Measurements from ENCODE around the gene COMMD8.

- no peak for TF ChIP-seq EZH2 (IDR thresholded peaks at IDR 0.05; ENCODE audit: low read depth)
- TF ChIP-seq, protein P1, sequence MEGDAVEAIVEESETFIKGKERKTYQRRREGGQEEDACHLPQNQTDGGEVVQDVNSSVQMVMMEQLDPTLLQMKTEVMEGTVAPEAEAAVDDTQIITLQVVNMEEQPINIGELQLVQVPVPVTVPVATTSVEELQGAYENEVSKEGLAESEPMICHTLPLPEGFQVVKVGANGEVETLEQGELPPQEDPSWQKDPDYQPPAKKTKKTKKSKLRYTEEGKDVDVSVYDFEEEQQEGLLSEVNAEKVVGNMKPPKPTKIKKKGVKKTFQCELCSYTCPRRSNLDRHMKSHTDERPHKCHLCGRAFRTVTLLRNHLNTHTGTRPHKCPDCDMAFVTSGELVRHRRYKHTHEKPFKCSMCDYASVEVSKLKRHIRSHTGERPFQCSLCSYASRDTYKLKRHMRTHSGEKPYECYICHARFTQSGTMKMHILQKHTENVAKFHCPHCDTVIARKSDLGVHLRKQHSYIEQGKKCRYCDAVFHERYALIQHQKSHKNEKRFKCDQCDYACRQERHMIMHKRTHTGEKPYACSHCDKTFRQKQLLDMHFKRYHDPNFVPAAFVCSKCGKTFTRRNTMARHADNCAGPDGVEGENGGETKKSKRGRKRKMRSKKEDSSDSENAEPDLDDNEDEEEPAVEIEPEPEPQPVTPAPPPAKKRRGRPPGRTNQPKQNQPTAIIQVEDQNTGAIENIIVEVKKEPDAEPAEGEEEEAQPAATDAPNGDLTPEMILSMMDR (conservative IDR thresholded peaks at IDR 0.05), result no peak
Measured at GRCh38 chr4:47475411-47475810, 11.9 kb upstream of the COMMD8 start.
